Measurements from ENCODE around the gene TEC. TPM values are rescaled to one million over a fixed set of nuclear protein-coding genes. Genes with fewer than 3 reads are reported as not detected.

TEC gene
- total RNA-seq (2021; fragmentation: NEBNext Ultra II Directional; extraction: Animal tissue kit (Norgen Biotek cat#: 25700)) (1.8 and 2.3 TPM in 2 replicates), polyA plus RNA-seq (2011; rRNA removed) (0.38 and 0.73 TPM in 2 replicates), polyA minus RNA-seq (2011; rRNA and poly(A)+ RNA removed) (1.5 and 2.3 TPM in 2 replicates)
- polyA plus RNA-seq (2011; cell fraction: cytosol; rRNA removed) = 0.78 TPM
- 1.00 TPM for polyA plus RNA-seq (2011; cell fraction: nucleus; rRNA removed)
- 0.99 to 2.0 TPM (median 1.7 TPM) in 4 replicates for polyA plus RNA-seq (2012, experiment 1 of 2)
- 0.05 TPM for polyA plus RNA-seq (2012, experiment 2 of 2)
- 0.87 TPM for polyA plus RNA-seq (2013, experiment 1 of 2)
- 1.1 TPM for polyA plus RNA-seq (2013, experiment 2 of 2)
- polyA minus RNA-seq (2011; cell fraction: cytosol; rRNA and poly(A)+ RNA removed) = 0.66 TPM
- 4.5 TPM for polyA minus RNA-seq (2011; cell fraction: nucleus; rRNA and poly(A)+ RNA removed)
- long read RNA-seq, experiment 1, partial matches to known transcripts = 2 of 2 reads
- long read RNA-seq, experiment 1, other reads (novel, unspliced or antisense) = 0 of 2 reads
- long read RNA-seq, experiment 2 = 0 reads

GRCh38 chr4:48268956-48269860, at the start of gene TEC:
TEC (minus strand) TSS chr4:48269838; CDS start chr4:48228614, 41,224 bp downstream.
- H4K20me1 ChIP-seq (replicated peaks in 1 of 2; ENCODE audit: control insufficient read depth in 1 of 2, insufficient read depth in 2 of 2, low read length in 2 of 2) = no peaks in the 10 kb centered on the region
- H3K4me3 ChIP-seq (ENCODE audit: extremely low read depth in 1 of 4, insufficient read depth in 2 of 4, low read depth in 3 of 4, low read length in 4 of 4) = peak within 1 kb of the TSS; percentile 58 to 74 (median 69)
- H3K79me2 ChIP-seq (ENCODE audit: control insufficient read depth in 1 of 2, insufficient read depth in 2 of 2, low read length in 2 of 2) = peaks cover 5 to 10% of the 10 kb centered on the region in 2 experiments; a peak in 1 of 4 replicates
- peak within 1 kb of the TSS; percentile 77 for H3K56ac ChIP-seq (replicated peaks; ENCODE audit: insufficient read length, low read depth, low read length)
- H3K27ac ChIP-seq (ENCODE audit: low read depth, low read length) = peak within 1 kb of the TSS; percentile 37; the same call in 1 of the 2 replicates
- no peak within 1 kb of the TSS for H2AK5ac ChIP-seq (ENCODE audit: low read depth, low read length)
- no peaks in the 10 kb centered on the region for H3K36me3 ChIP-seq (ENCODE audit: control insufficient read depth in 2 of 4, insufficient read depth in 4 of 4, low read length in 3 of 4)
- DNase-seq (ENCODE audit: low read depth in 1 of 2, low spot score in 2 of 2) = peak; percentile 17 to 83
- peak within 1 kb of the TSS; percentile 77; the same call in 1 of the 2 replicates for H2BK5ac ChIP-seq (ENCODE audit: low read depth, low read length)
- no peaks in the 10 kb centered on the region for H3K79me1 ChIP-seq (ENCODE audit: low read depth, low read length)
- H4K5ac ChIP-seq (ENCODE audit: insufficient read length, low read depth, low read length) = peak within 1 kb of the TSS; percentile 29
- peaks cover 5 to 6% of the 10 kb centered on the region in 2 experiments; a peak in 3 of 4 replicates for H3K9me3 ChIP-seq (ENCODE audit: insufficient read depth in 2 of 2, low read depth in 1 of 2, low read length in 1 of 2)
- no peak within 1 kb of the TSS for H3K14ac ChIP-seq (ENCODE audit: insufficient read length)
- ChIA-PET CTCF (ENCODE audit: partially characterized antibody) (no interaction called here), POLR2A (ENCODE audit: partially characterized antibody) (no interaction called here)
- H2BK15ac ChIP-seq (ENCODE audit: low read length) = peak within 1 kb of the TSS; percentile 46; the same call in 1 of the 2 replicates
- H3K23me2 ChIP-seq (ENCODE audit: low read depth, low read length) = peaks cover 9% of the 10 kb centered on the region; the same call in 1 of the 2 replicates
- H2BK20ac ChIP-seq (ENCODE audit: low read length) = no peak within 1 kb of the TSS
- 6% methylated on average over 33 of the region's 63 CpGs; no CpG with 5 or more reads in 1 of the 2 experiments for WGBS, 2 experiments (ENCODE audit: extremely low coverage in 1 of 2, insufficient coverage in 1 of 2, insufficient read length in 1 of 2, insufficient replicate concordance in 2 of 2, low coverage in 1 of 2, low lambda C conversion rate in 2 of 2, missing lambda C conversion rate in 1 of 2)
- H4K8ac ChIP-seq (ENCODE audit: extremely low read depth, insufficient read depth, low read length) = peak within 1 kb of the TSS; percentile 81
- peak within 1 kb of the TSS; percentile 64 to 79 for H3K4me2 ChIP-seq (ENCODE audit: insufficient read depth in 1 of 2, low read depth in 2 of 2, low read length in 2 of 2)
- H3K4me1 ChIP-seq (replicated peaks in 1 of 4; ENCODE audit: control insufficient read depth in 3 of 4, insufficient read depth in 4 of 4, low read length in 3 of 4) = peaks cover 0 to 4% (median 0%) of the 10 kb centered on the region in 4 experiments; a peak in 3 of 7 replicates
- FAIRE-seq = no peak
- H3K18ac ChIP-seq (ENCODE audit: extremely low read depth, low read length) = peak within 1 kb of the TSS; percentile 25
- H3K9ac ChIP-seq (replicated peaks in 1 of 4; ENCODE audit: extremely low read depth in 1 of 4, low read depth in 3 of 4, low read length in 3 of 4) = peak within 1 kb of the TSS in 3 of 4 experiments; percentile 43 to 71 (median 66); a peak in 6 of 7 replicates
- H2BK120ac ChIP-seq (replicated peaks; ENCODE audit: low read depth, low read length) = peak within 1 kb of the TSS; percentile 28
- H2BK12ac ChIP-seq (ENCODE audit: low read depth, low read length) = no peak within 1 kb of the TSS
- peak within 1 kb of the TSS; percentile 71 for H4K91ac ChIP-seq (replicated peaks; ENCODE audit: insufficient read length, low read length)
- H2AFZ ChIP-seq (ENCODE audit: low read length) = peak within 1 kb of the TSS; percentile 87
- H3K4ac ChIP-seq (replicated peaks; ENCODE audit: insufficient read length, low read depth, low read length) = peak within 1 kb of the TSS; percentile 8
- H3K27me3 ChIP-seq (replicated peaks in 1 of 4; ENCODE audit: control insufficient read depth in 3 of 4, extremely low read depth in 1 of 4, insufficient read depth in 3 of 4, low read length in 3 of 4) = no peaks in the 10 kb centered on the region
- no peak within 1 kb of the TSS for H3K23ac ChIP-seq (ENCODE audit: insufficient read length)
- TF ChIP-seq EZH2 (IDR thresholded peaks at IDR 0.05; ENCODE audit: low read depth, low read length, severe bottlenecking) = no peak
- no peak for TF ChIP-seq JUN (IDR thresholded peaks at IDR 0.05; ENCODE audit: low read depth, low read length)
- peak; percentile 42; the same call in 1 of the 2 replicates for TF ChIP-seq E2F6 (IDR thresholded peaks at IDR 0.05)
- TF ChIP-seq KDM1A (IDR thresholded peaks at IDR 0.05; ENCODE audit: borderline replicate concordance, low read length) = no peak
- TF ChIP-seq CBX8 (IDR thresholded peaks at IDR 0.05; ENCODE audit: borderline replicate concordance, low read depth, low read length) = no peak
- peak; percentile 77 for TF ChIP-seq RBBP5 (IDR thresholded peaks at IDR 0.05; ENCODE audit: borderline replicate concordance, low read depth, low read length)
- TF ChIP-seq MAFK (IDR thresholded peaks at IDR 0.05; ENCODE audit: low read depth, low read length) = no peak
- peak; percentile 95 for TF ChIP-seq ASH2L (IDR thresholded peaks at IDR 0.05; ENCODE audit: low read length)

Data from H1 (cell line).